ENCODE results near the gene JUND. TPM values are rescaled to one million over a fixed set of nuclear protein-coding genes. Genes with fewer than 3 reads are reported as not detected.

Gene JUND
- total and polyA plus RNA-seq, 2 donors from 2014 or later = 117 to 181 TPM

- H3K9ac ChIP-seq (ENCODE audit: low read length in 3 of 3) = no peak overlapping the region
- no peak overlapping the region for H3K4me3 ChIP-seq (ENCODE audit: low read length in 3 of 3)
- no peak for TF ChIP-seq CTCF (IDR thresholded peaks at IDR 0.05; ENCODE audit: borderline replicate concordance, extremely low read depth, insufficient read depth)
- H3K36me3 ChIP-seq (ENCODE audit: control insufficient read depth in 2 of 3, insufficient read depth in 3 of 3, low read length in 3 of 3) = no peaks in the 10 kb centered on the region
- intact Hi-C loops (cut with DNase I) = loop anchor here (10.0 kb wide), 1 partner anchor 55 kb away; the partner anchor contains the start of gene MPV17L2
- DNase-seq = no peak
- no peaks in the 10 kb centered on the region for H3K27me3 ChIP-seq (ENCODE audit: control insufficient read depth, insufficient read depth, low read length)
- no peak for FAIRE-seq
- no peak overlapping the region for H3K27ac ChIP-seq (ENCODE audit: low read depth in 2 of 2, low read length in 2 of 2)
- no peaks in the 10 kb centered on the region for H3K9me3 ChIP-seq (ENCODE audit: control insufficient read depth in 2 of 3, insufficient read depth in 1 of 3, low read length in 3 of 3)
- no peaks in the 10 kb centered on the region for H3K4me1 ChIP-seq (ENCODE audit: control insufficient read depth in 2 of 3, insufficient read depth in 2 of 3, low read depth in 1 of 3, low read length in 3 of 3)
Observed at GRCh38 chr19:18249834-18250233, 31.6 kb downstream of the JUND start.

GRCh38 chr19:18245297-18245696 lies 36.1 kb downstream of the JUND start:
- no peaks in the 10 kb centered on the region for H3K36me3 ChIP-seq (ENCODE audit: control insufficient read depth in 2 of 3, insufficient read depth in 3 of 3, low read length in 3 of 3)
- FAIRE-seq (no peak), DNase-seq (no peak)
- H3K27ac ChIP-seq (ENCODE audit: low read depth in 2 of 2, low read length in 2 of 2) = no peak overlapping the region
- no peaks in the 10 kb centered on the region for H3K27me3 ChIP-seq (ENCODE audit: control insufficient read depth, insufficient read depth, low read length)
- H3K9me3 ChIP-seq (ENCODE audit: control insufficient read depth in 2 of 3, insufficient read depth in 1 of 3, low read length in 3 of 3) = no peaks in the 10 kb centered on the region
- H3K9ac ChIP-seq (ENCODE audit: low read length in 3 of 3) = no peak overlapping the region
- intact Hi-C loops (cut with DNase I) = no loop called here
- no peak for TF ChIP-seq CTCF (IDR thresholded peaks at IDR 0.05; ENCODE audit: borderline replicate concordance, extremely low read depth, insufficient read depth)
- no peaks in the 10 kb centered on the region for H3K4me1 ChIP-seq (ENCODE audit: control insufficient read depth in 2 of 3, insufficient read depth in 2 of 3, low read depth in 1 of 3, low read length in 3 of 3)
- no peak overlapping the region for H3K4me3 ChIP-seq (ENCODE audit: low read length in 3 of 3)

GRCh38 chr19:18239303-18239702 lies 42.1 kb downstream of the JUND start:
- no peaks in the 10 kb centered on the region for H3K27me3 ChIP-seq (ENCODE audit: control insufficient read depth, insufficient read depth, low read length)

More at GRCh38 chr19:18239303-18239702, 42.1 kb downstream of the JUND start:
- Histone ChIP-seq H3K4me3 (ENCODE audit: low read length in 3 of 3) (no peak overlapping the region), H3K4me1 (ENCODE audit: control insufficient read depth in 2 of 3, insufficient read depth in 2 of 3, low read depth in 1 of 3, low read length in 3 of 3) (no peaks in the 10 kb centered on the region), H3K36me3 (ENCODE audit: control insufficient read depth in 2 of 3, insufficient read depth in 3 of 3, low read length in 3 of 3) (no peaks in the 10 kb centered on the region), H3K9ac (ENCODE audit: low read length in 3 of 3) (no peak overlapping the region), H3K9me3 (ENCODE audit: control insufficient read depth in 2 of 3, insufficient read depth in 1 of 3, low read length in 3 of 3) (no peaks in the 10 kb centered on the region), H3K27ac (ENCODE audit: low read depth in 2 of 2, low read length in 2 of 2) (no peak overlapping the region)
- intact Hi-C loops (cut with DNase I) = no loop called here
- no peak for TF ChIP-seq CTCF (IDR thresholded peaks at IDR 0.05; ENCODE audit: borderline replicate concordance, extremely low read depth, insufficient read depth)
- DNase-seq (no peak), FAIRE-seq (no peak)
